Activated CD4-positive, alpha-beta T cell treated with anti-CD3 and anti-CD28 coated beads, Interleukin-2, amount 50 U/mL, for 16 hours (primary cell): Measurements from ENCODE around the gene MYCBP2.
"Not testable (repeated sequence)": the region's sequence is repeated elsewhere in the genome, so short reads cannot be mapped to it uniquely, and the experiment has no call there.

Experiments used
- DNase-seq: peaks from one replicate; pipeline ENCODE4 v3.0.0-alpha.2; 2020

The MYCBP2 gene, protein sequence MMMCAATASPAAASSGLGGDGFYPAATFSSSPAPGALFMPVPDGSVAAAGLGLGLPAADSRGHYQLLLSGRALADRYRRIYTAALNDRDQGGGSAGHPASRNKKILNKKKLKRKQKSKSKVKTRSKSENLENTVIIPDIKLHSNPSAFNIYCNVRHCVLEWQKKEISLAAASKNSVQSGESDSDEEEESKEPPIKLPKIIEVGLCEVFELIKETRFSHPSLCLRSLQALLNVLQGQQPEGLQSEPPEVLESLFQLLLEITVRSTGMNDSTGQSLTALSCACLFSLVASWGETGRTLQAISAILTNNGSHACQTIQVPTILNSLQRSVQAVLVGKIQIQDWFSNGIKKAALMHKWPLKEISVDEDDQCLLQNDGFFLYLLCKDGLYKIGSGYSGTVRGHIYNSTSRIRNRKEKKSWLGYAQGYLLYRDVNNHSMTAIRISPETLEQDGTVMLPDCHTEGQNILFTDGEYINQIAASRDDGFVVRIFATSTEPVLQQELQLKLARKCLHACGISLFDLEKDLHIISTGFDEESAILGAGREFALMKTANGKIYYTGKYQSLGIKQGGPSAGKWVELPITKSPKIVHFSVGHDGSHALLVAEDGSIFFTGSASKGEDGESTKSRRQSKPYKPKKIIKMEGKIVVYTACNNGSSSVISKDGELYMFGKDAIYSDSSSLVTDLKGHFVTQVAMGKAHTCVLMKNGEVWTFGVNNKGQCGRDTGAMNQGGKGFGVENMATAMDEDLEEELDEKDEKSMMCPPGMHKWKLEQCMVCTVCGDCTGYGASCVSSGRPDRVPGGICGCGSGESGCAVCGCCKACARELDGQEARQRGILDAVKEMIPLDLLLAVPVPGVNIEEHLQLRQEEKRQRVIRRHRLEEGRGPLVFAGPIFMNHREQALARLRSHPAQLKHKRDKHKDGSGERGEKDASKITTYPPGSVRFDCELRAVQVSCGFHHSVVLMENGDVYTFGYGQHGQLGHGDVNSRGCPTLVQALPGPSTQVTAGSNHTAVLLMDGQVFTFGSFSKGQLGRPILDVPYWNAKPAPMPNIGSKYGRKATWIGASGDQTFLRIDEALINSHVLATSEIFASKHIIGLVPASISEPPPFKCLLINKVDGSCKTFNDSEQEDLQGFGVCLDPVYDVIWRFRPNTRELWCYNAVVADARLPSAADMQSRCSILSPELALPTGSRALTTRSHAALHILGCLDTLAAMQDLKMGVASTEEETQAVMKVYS (N-terminal part only)

DNA sequence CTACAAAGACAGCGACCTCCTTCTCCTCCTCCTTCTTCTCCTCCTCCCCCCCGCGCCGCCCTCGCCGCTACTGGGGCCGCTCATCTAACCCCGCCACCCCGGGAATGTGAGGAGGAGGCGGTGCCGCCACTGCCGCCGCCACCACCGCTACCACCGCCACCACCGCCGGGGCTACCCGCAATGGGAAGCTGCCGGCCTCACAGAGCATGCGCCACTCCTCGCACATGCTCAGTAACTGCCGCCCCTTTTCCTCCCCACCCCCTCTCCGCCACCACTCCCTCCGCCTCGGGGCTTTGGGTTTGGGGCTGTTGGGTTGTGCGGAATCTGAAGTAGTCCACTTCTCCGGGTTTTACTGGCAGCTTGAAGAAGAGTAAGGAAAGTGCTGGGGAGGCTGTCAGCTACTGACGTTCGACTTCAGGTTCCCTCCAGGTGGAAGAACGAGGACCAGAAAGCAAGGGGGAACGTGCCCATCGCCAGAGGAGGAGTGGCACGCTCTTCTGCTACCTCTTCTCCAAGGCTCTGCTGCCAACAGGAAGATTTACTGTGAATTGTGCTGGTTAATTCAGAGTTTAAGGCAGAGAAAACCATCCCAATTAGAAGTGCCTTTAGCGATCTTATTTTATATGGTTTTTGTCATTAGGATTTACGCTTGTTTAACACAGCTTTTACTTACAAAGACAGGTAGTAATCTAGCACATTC is at the start of gene MYCBP2:
TSS of gene MYCBP2 (minus strand) at position 190 of the 700 bp plus-strand sequence. CDS start 319 bp downstream, outside the sequence.
- peak; percentile 98 for DNase-seq

DNA sequence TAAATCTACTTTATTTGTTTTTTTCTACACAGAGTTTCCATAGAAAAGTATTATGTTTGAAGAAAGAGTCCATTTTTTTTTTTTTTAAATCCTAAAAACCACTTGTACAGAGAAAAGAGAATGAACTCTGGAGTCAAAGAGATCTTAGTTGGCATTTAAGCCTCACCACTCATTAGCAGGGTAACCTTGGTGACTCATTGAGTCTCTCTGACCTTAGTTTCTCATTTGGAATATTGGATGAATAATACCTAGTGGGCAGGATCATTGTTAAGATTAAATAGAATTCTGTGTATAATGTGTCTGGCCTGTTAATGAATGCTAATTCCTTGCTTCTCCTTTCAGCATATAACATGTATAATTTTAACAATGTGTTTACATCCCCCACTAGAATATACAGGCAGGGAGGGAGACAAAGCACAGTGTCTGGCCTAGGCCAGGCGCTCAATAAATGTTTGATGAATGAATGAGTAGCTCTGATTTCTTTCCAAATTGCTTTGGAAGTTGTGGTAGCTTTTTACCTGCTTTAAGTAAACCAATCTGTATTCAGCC is 48.7 kb upstream of the MYCBP2 start:
- no peak for DNase-seq

DNA sequence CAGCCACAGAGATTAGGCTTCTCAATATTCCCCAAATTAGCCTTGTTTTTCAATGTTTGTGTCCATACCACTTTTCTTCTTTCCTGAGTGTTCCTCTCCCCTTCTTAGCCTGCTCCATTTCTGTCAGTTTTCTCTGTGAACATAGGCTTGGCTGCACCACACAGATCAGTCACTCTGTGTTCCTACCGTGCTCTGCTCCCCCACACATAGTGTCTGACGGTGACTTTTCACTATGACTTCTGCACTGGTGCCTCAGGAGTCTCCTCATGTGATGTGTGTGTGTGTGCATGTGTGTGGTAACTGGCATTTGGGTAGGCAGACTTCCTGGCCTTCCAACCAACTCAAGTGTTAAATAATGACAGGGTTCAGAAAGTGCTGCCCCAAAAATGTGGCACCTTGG is 47.9 kb upstream of the MYCBP2 start:
- DNase-seq = peak; percentile 9

DNA sequence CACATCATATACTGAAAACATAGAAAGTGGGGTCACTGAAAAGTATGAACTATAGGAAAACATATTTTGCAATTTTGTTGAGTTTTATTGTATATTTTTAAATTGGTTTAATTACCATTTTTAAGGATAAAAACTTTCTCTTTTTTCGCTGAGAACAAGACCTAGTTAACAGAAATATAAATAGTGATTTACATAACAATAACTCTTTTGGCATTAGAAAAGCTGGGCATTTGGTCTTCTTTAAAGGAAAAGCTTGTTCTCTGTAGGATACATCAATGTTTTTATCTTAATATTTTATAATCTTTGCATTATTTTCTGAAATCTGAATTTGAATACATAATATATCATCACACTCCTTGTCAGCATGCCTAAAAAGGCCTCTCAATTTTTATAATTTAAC is 47.4 kb upstream of the MYCBP2 start:
- no peak for DNase-seq

DNA sequence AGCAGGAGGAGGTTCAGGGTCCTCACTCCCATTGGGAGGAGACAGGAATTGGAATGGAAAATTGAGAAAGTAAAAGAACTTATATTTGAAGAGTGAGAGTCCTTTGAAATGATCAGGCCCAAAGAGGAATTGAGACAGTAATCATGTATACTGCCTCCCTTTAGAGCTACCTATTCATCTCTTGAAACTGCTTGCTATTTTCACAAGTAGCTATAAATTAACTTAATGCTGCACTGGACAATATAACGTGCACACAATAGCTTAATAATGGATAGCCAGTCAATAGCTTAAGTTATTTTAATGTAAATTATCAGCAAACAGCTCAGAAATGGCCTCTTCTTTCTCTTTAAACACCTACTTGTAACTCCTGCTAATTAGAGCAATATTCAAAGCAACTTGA is 46.6 kb upstream of the MYCBP2 start:
- DNase-seq = no peak

DNA sequence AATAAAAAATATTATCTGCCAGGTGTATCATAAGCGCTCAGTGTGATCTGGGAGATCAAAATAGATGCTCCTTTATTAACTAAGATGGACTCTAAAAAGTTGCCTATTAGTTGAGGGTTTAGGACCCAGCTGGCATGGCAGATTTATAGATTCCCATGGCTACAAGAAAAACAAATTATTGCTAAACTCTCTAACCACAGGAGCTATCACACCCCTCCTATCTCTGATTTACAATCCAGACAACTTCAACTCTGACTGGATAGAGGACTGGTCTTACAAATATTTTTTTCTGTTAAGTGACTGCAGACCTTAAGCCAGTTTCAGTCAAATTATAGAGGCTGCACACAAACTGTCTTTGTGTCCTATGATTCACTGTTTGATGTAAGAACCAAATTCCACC is 45.4 kb upstream of the MYCBP2 start:
- no peak for DNase-seq

DNA sequence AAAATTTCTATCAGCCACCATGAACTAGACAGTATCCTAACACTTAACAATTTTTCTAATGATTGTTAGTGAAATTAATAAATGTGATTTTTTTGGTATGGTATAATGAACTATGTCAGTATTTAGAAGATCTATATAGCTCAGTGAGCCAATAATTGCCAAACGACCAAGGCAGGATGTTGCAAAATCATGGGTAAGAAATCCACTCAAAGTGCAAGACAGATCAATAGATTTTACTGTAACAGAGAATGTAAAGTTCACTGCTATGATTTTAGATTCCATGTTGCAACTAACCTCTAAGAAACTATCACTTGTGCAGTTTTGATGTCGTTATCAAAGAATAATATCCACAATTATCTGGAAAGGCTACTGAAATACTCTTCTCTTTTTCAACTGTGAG is 44.0 kb upstream of the MYCBP2 start:
- DNase-seq = no peak

DNA sequence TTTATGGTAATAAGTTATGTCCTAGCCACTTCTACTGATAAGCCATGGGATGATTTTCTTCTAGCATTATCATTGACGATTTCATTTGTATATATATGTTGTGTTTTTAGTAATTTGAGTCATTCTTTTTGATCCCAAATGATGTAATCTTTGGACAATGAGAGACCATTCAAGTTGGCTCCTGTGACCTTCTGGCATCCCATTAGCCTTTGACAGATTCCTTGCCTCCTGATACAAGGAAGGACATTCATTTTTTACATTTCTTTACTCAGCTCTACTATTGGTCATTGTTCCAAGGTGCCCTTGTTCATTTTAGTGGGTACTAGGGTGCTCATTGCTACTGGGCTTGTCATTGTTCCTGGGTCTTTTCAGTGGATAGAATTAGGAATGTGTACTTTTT is 35.3 kb upstream of the MYCBP2 start:
- DNase-seq = no peak

DNA sequence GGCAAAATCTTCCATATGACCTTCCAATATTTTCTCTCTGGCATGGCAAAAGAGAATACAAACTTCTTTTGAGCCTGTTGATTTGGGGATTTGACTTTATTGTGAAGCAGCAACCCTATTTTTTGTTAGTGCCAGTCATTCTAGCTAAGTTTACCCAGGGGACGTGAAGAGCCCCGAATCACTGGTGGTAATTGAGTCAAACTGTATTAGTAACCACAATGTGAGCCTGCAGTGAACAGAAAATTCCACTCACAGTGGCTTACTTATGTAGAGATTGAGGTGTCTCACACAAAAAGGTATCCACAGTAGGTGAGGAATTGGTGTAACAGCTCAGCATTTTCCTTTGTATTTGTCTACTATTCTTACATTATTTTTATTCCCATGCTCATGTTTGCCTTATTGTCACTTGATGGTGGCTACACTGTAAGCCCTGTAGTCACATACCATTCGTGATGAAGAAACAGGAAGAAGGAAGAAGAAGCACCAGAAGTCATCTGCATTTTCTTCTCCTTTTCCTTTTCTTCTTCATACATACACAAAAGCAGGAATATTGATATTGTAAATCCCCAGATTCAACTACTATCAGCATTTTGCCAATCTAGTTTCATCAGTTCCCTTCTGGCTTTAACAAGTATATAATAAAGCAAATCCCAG is 33.3 kb upstream of the MYCBP2 start:
- DNase-seq = no peak

DNA sequence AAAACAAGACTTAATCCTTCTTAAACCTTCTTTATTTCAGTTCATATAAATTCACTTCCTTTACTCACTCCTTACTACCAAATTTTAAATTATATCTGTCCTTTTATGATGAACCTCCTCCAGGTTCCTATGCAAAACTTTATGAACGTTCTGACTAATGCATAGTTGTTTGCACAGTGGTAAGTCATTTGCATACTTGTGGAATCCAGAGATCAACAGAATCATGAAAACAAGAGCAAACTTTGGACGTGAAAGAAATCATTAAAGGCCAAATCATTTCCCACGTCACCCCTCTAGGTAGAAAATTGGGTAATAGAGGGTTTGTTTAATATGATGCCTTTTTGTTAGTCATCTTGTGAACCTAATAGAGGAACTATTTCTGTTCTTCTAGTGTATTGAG is 32.3 kb upstream of the MYCBP2 start:
- no peak for DNase-seq

DNA sequence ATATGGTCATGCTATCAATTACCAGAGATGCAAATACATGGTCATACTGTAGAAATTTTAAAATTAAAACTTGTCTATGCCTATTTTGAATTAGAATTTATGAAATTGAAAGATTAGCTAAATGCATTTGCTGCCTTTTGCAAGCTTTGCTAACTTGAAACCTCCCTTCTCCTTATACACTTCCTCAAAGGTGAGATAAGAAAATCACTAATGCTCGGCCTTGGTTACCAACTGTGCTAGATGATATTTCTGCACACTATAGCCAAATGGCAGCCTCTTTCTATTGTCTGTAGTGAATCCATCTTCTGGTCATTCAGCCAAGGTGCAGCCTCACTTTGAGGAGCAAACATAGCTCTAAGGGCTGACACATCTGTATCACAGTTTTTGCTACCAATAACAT is 31.1 kb upstream of the MYCBP2 start:
- no peak for DNase-seq

DNA sequence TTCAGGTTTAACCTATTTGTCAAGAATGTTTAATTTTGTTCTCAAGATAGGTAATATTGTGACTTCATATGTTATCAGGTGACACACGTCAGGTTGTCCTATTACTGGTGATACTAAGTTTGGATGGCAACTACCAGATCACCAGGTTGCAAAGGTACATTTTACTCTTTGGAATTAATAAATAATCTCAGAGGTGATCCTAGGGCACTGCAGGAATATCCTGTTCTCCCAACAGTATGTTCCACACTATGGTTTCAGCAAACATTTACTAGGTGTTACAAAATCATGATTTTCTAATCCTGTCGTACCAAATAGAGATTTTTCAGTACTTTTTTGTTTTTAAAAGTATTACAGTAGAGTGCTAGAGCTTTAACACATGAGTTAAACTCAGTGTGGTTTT is 29.3 kb upstream of the MYCBP2 start:
- no peak for DNase-seq

DNA sequence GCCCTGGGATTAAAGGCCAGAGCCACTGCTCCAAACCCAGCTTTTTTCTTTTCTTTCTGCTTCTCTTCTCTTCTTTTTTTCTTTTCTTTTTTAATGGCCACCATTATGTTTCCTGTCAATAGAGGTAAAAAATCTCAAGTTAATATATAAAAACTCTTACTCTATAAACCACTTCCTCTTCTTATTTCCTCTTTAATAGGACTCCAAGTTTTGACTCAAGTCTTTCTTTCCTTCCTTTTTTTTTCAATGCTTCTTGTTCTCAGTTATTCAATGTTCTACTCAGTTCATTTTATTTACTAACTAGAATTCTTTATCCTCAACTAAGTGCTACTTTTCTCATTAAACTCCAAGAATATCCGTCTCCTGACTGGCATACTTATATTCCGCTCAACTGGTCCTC is 27.1 kb upstream of the MYCBP2 start:
- no peak for DNase-seq

DNA sequence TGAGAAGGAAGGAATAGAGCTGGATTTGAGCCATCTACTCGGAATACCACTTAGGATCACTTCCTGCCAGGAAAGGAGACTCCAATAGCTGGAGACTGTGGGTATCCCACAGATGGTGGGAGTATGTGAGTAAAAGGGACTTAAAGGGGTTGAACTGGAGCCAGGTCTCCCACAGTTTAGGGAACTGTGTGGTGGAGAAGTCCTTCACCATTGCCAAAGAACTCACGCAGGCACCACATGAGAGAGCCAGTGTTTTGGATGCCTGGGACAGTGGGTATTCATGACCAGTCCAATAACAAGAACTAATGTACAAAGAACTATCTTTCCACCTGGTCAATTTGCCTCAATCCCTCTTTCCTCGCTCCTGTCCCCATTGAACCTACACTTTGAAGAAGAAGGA is 24.4 kb upstream of the MYCBP2 start:
- no peak for DNase-seq

DNA sequence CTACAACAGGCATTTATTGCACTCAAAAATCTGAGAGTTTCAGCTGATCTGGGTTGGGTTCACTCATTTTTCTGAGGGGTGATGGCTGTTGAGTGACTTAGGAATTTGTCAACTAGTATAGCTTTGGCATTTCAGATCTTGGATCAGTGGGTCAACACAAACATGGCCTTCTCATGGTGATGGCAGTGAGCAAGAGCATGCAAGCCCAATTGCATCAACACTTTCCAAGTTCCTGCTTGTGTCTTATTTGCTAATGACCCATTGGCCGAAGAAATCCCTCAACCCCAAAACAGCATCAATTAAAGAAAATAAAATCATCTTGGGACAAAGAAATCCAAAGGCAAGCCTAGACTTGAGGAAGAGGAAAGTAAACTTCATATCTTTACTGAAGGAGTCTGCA is 23.9 kb upstream of the MYCBP2 start:
- DNase-seq = no peak

DNA sequence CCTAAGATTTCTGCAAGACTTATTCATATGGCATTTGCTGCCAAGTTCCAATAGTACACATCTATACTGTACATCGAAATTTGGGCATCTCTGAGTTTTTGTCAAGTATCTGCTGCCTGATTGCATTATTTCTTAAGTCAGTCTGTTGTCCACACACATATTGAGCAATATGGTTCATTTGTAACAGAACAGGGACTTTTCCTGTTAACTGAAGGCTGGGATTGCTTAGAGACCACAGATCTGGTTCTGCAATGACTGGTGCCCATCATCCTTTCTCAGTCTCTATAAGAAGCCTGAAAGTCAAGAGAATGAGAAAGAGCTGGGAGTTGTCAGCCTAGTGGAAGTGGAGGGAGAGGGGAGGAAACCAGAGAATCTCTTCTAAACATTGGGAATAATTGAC is 22.5 kb upstream of the MYCBP2 start:
- peak; percentile 25 for DNase-seq

DNA sequence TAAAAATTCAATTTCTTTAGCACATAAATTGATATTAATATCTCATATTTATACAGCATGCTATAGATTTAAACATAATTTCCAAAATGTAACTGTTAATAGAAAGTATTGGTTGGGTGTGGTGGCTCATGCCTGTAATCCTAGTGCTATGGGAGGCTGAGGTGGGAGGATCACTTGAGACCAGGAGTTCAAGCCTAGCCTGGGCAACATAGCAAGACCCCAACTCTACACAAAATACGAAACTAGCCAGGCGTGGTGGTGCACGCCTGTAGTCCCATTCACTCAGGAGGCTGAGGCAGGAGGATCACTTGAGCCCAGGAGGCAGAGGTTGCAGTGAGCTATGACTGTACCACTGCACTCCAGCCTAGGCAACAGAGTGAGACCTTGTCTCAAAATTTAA is 20.5 kb upstream of the MYCBP2 start:
- DNase-seq = not testable (repeated sequence)

DNA sequence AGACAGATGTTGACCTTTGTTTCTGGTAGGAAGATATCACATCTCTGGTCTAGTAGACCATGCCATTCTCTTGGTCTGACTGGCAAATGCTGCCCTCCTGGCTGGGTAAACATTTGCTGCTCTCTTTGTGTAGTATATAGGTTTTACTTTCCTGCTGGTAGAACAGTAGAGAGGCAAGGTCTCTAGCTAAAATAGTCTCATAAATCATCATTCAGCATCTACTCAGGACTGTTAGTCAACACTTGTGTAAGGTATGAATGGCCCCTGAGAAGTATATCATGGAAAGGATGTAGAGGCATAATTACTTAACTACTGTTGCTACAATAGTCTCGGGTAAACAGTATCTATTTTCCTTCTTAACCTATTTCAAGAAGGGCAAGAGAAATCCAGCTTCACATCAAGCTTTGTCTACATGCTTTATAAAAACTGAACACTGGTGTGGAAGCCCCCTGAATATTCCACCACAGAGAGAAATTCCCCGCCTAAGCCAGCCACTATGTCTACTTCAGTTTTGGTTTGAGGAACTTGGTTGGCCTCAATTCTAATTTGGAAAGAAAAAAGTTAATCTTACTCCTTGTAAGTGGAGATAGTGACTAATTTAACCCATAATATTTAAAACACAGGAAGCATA is 18.4 kb upstream of the MYCBP2 start:
- peak; percentile 51 for DNase-seq

DNA sequence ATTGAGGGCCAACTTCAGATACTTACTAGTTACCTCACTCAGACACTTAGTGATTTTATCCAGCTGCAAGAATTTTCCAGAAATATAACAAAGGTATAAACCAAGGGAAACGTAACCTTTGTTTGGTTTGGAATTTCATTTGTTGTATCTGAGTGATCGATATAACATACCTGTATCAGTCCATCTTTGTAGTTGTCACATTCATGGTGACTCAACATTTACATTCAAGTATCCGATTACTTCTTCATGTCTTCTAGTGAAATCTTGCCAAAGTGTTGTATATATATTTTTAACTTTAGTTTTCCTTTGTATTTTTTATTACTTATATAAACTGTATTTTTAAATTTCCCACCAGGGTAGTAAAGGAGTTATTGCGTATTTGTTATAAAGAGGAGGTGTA is 16.9 kb upstream of the MYCBP2 start:
- DNase-seq = no peak

DNA sequence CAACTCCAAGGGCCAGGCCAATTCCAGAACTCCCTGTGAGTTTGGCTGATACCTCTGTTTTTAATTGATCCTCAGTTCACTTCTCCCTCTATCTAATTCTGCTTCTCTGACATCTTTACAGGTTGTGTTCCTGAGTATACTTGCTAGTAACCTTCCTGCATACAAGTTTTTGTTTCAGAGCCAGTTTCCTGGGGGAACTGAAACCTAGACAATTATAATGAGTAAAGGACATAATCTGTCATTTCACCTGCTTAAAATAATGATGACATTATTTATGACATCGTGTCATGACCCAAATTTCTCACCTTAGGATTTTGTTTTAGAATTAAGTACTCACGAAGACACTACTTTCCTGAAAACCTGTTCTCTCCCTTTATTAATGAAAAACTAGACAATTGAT is 12.5 kb upstream of the MYCBP2 start:
- no peak for DNase-seq

DNA sequence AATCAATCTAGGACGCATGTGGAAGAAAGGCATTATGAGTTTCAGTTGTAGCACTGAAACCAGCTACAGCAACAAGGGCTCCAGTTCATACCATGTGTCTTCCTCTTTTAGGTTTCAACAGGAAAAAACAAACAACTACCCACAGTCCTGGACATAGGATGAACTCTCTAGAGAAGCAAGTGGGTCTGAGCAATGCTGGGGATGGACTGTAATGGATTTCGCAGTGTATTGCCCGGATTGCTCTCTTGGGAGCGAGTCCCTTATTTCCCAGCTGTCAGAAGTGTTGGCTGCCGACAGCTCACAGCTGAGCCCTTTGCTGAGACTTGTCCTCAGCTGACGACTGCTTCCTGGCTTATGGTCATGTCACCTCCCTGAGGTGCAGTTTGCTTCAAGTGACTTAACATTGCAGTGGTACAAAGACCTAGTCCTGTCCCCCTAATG is 12.1 kb upstream of the MYCBP2 start:
- no peak for DNase-seq
